ENCODE measurements around the gene SLC45A3.
A peak's percentile ranks its signal among the peaks of the same experiment; 100 is the strongest.
"Not testable (repeated sequence)": the region's sequence is repeated elsewhere in the genome, so short reads cannot be mapped to it uniquely, and the experiment has no call there.

The SLC45A3 gene
- 4.0 to 50.6 (median 21.9) reads per million in 17 experiments for total RNA-seq

DNA sequence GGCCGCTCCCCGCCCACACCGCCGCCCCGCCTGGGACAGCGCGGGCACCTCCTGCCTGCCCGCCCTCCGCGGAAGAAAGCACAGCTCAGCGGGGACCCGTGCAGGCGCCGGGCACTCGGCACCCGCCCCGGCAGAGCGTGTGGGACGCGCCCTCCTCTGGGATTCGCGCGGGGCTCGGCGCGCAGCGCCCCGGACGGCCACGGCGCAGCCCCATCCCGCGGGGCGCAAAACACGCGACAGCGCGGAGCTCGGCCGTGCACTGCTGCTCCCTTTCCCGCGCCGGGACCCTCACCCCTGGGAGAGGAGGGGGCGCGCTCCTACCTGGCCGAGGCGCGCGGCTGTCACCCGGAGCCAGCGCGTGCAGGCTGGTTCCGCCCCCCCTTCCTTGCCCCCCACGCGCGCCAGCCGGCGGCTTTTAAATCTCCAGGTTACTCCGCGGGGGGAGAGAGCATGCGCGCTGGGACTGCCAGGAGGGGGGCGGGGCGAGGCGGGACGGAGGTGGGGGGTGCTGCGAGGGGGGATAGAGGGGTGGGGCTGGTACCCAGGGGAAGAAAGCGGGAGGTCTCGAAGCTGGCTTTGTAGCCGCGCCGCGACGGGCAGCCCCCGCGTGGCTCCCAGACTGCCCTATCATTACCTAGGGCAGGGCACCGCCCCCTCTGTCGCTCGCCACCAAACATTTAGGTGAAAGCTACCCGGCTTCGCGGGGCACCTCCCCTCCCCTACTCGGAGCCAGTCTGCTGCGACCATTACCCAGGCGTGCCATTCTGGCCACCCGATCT, at the start of gene SLC45A3:
TSS of gene SLC45A3 (minus strand) at position 437 of the 779 bp plus-strand sequence. CDS start 15,853 bp downstream, outside the sequence.
- peak; percentile 34 to 77 (median 56) for DNase-seq

GRCh38 chr1:205726619-205727125, 46.4 kb upstream of the SLC45A3 start:
- no peak for DNase-seq

DNA sequence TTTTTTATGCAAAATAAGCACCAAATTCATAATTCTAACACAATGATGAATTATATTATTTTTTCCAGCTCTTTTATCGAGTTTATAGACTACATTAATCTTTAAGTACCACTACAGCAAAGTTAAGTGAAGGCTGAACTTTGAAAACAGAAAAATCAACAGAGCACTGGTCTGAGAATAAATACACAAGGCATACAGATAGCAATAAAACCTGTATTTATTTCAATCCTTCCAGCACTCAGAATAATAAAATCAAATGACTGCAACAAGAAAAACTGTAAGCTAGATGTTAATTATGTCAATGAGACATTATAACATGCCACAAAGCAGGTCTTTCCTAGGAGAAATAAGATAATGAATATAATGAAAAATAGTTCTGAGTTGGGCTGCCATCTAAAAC, 45.2 kb upstream of the SLC45A3 start:
- DNase-seq = no peak

- not testable (repeated sequence) for DNase-seq
These were observed 40.4 kb upstream of the SLC45A3 start for GRCh38 chr1:205720740-205721139.

DNA sequence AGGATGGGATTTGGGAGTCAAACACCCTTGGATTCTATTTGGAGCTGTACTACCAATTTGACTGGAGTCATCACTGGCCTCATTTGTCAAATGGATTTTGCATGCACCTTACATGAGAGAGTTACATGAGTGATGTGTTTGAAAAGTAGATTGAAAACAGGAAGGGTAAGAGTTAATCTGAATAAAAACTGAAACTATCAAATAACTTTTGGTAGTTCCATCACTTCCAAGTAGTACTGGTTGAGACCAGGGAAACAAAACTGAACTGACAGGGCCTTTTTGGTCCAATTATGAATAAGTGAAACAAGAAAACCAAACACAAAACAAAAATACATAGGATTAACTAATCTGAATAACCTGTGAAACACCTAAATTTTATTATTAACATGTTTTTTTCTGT, 39.5 kb upstream of the SLC45A3 start:
- DNase-seq = no peak

- no peak for DNase-seq
These were observed 38.7 kb upstream of the SLC45A3 start for GRCh38 chr1:205719015-205719414.

GRCh38 chr1:205716371-205717132, 36.2 kb upstream of the SLC45A3 start:
- peak in 2 of 4 experiments; percentile 60 to 68 for DNase-seq

DNA sequence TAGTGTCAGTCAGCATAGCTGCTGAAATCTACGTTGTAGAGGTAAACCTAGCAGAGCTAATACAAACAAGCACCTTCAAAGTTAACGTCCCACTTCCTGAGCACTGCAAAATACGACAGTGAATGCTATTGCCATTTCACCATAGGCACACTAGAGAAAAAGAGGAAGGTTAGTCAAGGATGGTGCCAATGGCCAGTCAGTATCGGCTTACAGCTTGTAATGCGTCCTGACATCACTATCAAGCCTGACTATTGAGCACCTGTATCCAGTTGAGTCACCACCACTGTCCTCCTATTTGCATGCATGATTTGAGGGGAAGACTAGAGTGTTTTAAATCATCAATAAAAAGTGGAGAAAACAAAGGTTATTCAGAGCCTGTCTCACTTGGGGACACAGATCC, 35.3 kb upstream of the SLC45A3 start:
- DNase-seq = peak; percentile 57 to 76 (median 64)

DNA sequence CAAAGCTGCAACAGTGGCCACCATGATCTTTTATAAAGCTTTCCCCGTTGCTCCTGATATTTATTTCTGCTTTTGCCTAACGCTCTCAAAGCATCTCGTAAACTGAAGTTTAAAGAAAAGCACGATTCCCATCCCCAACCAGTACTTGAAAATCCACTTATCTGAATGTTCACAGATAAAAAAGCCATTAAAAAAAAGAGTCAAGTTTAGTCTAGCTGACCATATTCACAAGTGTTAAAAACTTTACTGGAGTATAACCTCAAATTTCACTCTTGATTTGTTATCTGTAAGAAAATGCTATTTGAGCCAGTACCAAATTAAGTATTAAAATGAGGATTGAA, 34.6 kb upstream of the SLC45A3 start:
- no peak for DNase-seq

- DNase-seq = peak in 3 of 4 experiments; percentile 16 to 42 (median 37)
These were observed 34.0 kb upstream of the SLC45A3 start for GRCh38 chr1:205714190-205714905.

DNA sequence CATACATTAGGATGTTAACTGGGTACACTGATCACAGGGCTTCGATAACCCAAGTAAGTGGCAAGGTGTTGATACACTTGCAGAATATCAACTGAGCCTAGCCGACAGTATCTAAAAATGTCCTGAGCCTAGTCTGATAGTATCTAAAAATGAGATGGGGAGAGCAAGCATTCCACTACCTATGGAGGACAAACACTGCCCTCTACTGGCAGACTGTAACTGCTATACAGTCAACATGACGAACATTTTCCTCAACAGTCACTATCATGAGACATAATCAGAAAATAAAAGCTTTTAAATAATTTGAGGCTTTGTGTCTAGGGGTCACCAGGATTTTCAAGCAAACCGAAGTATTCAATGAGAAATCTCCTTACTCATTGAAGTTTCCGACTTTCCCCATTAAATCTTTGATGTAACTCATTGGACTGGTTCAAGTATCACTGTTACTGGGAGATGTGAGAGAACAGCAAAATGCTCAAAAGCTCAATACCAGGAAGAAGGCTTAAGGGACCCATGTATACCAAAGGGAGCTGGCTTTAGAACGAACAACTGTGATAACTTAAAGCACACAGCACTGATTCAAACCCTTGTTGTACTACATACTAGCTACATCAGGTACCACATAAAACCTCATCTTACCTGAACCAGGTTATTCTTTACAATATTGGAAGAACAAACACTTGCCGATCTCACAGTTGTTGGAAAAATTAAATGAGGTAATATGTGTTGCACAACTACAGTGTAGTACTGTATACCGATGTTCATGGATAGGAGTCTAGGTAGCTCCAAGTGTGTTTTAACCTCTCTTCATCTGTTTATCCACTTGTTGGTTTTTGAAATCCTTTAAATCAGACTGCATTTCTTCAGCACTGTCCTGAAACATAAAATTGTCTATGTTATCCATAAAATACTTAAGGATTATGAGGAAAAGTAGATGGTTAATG, 31.1 kb upstream of the SLC45A3 start:
- peak; percentile 87 to 95 (median 90) for DNase-seq

DNA sequence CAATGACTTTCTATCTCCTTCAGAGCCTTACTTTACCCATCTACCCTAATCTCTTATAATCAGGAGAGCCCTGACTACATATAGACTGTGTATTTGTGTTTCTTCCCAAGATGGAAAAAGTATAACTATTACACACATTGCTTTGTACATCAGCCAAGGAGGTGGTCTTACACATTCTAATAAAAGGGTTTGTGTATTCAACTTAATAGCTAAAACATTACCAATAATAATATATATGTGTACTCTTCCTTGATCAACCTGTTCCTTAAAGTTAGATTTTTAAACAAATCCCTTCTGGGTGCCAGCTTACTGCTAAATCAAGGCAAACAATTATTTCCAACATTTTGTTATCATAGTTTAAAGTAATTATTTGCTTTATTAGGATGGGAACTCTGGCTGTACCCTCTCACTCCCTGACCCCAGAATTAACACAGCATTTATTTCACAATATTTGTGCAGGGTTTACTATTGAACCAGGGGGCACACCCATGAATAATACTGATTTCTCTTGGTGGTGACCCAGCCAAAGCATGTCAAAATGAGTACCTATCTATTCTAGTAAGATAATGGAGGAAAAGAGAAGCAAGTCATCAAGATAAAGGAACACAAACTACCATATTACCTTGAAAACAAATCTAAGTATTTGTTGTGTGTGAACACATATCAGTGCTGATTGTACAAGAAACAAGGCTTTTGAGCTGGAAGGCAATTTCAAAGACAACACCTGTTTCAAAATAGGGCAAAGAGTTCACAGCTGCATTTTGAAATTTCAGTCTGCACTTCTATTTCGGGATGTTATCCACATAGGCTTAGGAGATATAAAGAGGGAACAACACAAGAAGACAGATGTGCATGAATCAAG, 30.1 kb upstream of the SLC45A3 start:
- DNase-seq = no peak

DNA sequence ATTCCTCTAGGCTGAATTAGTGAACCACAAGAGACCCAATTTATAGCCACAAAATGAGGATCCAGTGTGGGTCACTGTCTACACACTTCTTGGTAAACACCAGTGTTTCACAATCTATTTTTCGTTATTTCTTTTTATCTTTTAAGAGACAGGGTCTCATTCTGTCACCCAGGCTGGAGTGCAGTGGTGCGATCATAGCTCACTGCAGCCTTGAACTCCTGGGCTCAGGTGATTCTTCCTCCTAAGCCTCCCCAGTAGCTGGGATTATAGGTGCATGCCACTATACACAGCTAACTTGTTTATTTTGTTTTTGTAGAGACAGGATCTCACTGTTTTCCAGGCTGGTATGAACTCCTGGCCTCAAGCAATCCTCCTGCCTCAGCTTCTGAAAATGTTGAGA, 29.3 kb upstream of the SLC45A3 start:
- DNase-seq = no peak

DNA sequence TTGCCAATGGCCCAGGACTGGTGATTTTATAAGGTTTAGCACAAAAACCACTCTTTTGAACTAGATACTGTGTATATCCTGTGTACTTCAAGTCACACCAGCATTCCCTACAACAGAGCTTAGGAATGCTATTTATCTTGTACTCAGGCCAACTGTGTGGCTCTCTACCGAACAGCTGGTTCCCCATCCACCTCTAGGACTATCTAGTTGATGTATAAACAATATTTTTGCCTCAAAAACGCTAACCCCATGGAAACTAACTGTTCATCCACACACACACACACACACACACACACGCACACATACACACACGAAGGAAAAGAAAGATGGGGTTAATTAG, 28.7 kb upstream of the SLC45A3 start:
- DNase-seq = no peak

- peak; percentile 43 to 72 (median 49) for DNase-seq
These were observed 26.5 kb upstream of the SLC45A3 start for GRCh38 chr1:205706601-205707502.

GRCh38 chr1:205704903-205705302, 24.6 kb upstream of the SLC45A3 start:
- peak in 3 of 4 experiments; percentile 28 to 72 (median 66) for DNase-seq

DNA sequence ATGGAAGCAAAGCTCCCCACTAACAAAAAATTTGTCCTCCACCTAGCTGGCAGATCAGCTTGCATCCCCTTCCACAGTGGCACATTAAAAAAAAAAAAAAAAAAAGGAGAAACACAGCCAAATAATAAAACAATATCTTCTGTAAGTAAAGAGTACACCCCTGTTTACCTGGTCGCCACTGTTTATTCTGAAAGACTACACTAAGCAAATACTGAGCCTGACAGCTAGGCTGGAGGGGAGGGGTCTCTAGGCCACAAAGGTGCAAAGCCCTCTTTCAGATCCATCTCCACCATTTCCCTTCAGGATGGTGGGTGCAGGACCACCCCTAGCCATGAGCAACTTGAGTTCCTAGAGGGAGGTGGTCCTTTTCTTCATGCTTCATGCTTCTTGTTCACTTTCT, 22.8 kb upstream of the SLC45A3 start:
- no peak for DNase-seq

DNA sequence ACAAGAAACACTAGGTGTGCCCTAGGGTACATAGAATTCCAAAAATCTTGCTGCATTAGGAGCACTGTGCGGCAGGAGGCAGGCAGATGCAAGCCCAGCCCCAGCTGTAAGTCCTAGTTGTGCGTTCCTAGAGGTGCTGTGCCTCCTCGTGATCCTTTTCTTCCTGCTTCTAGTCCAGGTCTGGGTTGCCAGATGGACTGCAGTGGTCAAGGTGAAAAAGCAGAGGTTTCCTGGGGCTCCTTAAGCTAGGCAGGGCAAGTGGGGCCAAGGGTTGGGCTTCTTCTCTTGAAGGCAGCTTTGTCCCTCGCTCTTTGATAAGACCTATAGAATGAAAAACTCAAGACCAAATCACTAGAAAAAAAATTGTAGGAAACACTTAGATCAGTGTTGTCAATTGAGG, 21.6 kb upstream of the SLC45A3 start:
- no peak for DNase-seq

DNA sequence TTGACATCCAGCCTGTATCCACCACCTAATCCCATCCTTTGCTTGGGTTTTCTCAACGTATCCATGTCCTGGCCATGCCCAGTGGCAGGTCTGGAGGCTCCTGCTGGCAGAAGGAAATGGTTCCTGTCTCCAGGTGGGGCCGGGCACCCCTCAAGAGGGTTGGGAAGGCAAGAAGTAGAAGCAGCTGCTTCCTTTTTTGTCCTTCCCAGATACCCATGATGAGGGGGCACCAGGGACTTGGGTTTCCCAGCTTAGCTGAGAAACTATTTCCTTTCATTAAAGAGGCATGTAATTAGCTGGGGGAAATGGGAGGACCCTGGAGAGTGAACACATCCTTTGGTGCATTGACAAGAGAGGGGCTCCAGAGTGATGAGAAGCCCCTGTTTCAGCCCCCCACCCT, 21.1 kb upstream of the SLC45A3 start:
- no peak for DNase-seq
